Heart left ventricle (tissue), 16 donors: ENCODE measurements around the gene CKS1B. TPM values are rescaled to one million over a fixed set of nuclear protein-coding genes. Genes with fewer than 3 reads are reported as not detected.

Experiments used
- ATAC-seq, 4 donors: fragments of 200-7000 bp; cut with Tn5 transposase; one replicate each; pipeline ENCODE4 v1.9.1; 2020 to 2022; ENCODE audit warnings: moderate library complexity in 4 of 4, mild to moderate bottlenecking in 3 of 4, moderate number of reproducible peaks in 1 of 4
- DNase-seq, 5 donors: peaks; one replicate each; pipeline ENCODE4 v3.0.0-alpha.2; 2020
- H3K27ac ChIP-seq, 12 donors: fragments of 200-600 bp; sonication (generic) in 4 of 12; one replicate each; pipeline versions ENCODE4 v1.5.0 to v1.8.0; 2016 to 2022; ENCODE audit warnings: mild to moderate bottlenecking in 2 of 12
- H3K27me3 ChIP-seq, 9 donors: fragments of 200-600 bp; sonication (generic) in 2 of 9; one replicate each; pipeline versions ENCODE4 v1.5.1 to v1.8.0; 2016 to 2022; ENCODE audit warnings: mild to moderate bottlenecking in 3 of 9
- H3K36me3 ChIP-seq, 9 donors: fragments of 200-600 bp; sonication (generic) in 2 of 9; one replicate each; pipeline versions ENCODE4 v1.5.0 to v1.8.0; 2018 to 2022; ENCODE audit warnings: mild to moderate bottlenecking in 2 of 9
- H3K4me1 ChIP-seq, 12 donors: fragments of 200-600 bp; sonication (generic) in 4 of 12; one replicate each; pipeline versions ENCODE4 v1.5.0 to v1.8.0; 2016 to 2022; ENCODE audit warnings: mild to moderate bottlenecking in 3 of 12
- H3K4me3 ChIP-seq, 12 donors: fragments of 200-600 bp; sonication (generic) in 4 of 12; one replicate each; pipeline versions ENCODE4 v1.5.0 to v1.8.0; 2017 to 2022; ENCODE audit warnings: mild to moderate bottlenecking in 9 of 12, moderate library complexity in 4 of 12
- H3K9me3 ChIP-seq, 12 donors: fragments of 200-600 bp; sonication (generic) in 4 of 12; one replicate each; pipeline versions ENCODE4 v1.5.0 to v1.8.0; 2016 to 2022; ENCODE audit warnings: mild to moderate bottlenecking in 1 of 12
- CTCF ChIP-seq, 12 donors: fragments of 200-600 bp; sonication (generic) in 4 of 12; IDR thresholded peaks; one replicate each; pipeline versions ENCODE4 v1.5.0 to v1.8.0; 2018 to 2022; ENCODE audit warnings: antibody characterized with exemption in 12 of 12, mild to moderate bottlenecking in 5 of 12
- POLR2A ChIP-seq, 2 donors: fragments of 450-650 bp; IDR thresholded peaks; one replicate each; pipeline ENCODE4 v1.6.1; 2017; ENCODE audit warnings: antibody characterized with exemption in 2 of 2, mild to moderate bottlenecking in 2 of 2, moderate library complexity in 2 of 2
- WGBS, 4 donors: extraction: QIAGEN DNeasy Blood & Tissue Kit in 2 of 4; methylation state at CpG; one replicate each; pipeline versions ENCODE4 v1.1.5 to v1.1.7; 2013 to 2018; 5-methylcytosine and 5-hydroxymethylcytosine counted together
- intact Hi-C, 10 donors: fragments of 100-400 bp; cut with DNase I; formaldehyde crosslinking; loops; one replicate each; pipeline versions ENCODE4 v1.11.1 to v1.14.2; 2022
- polyA plus RNA-seq, 2 donors: library from polyadenylated mRNA; stranded (reverse); fragments of 200-250 nt; gene quantifications; one replicate each; pipeline ENCODE4 v1.2.3, GENCODE V29; 2013
- total RNA-seq, 9 donors: library from RNA; depleted of rRNA in 2 of 9; stranded (reverse); fragments of >200 nt in 2 of 9; fragmentation: NEBNext Ultra II Directional in 3 of 9; extraction: Animal tissue kit (Norgen Biotek cat#: 25700) in 3 of 9; gene quantifications; one replicate each; pipeline versions ENCODE4 v1.1.0 to v1.2.4, GENCODE V29; 2016 to 2023
- donor health status: ischemic (EF 13 %, LVEDD 7.1; RV severe dilation, severe dysfunction).
- donor health status: healthy with polysubstance abuse.
- donor health status: DM: no; HTN: yes; CAD: no.
- donor health status: DM: no; HTN: no; CAD: no.
- donor health status: ischemic (EF 25% LVEDD 6.9; RV normal size, moderate dysfunction).
- donor health status: ischemic (EF 25% LVEDD 5.7; RV mildly dilated, moderate dysfunction).
- donor health status: healthy.
- donor health status: DM: yes; HTN: yes; CAD: no.
- donor health status: ischemic (EF 35%, LVEDD 5.7; RV mildly dilated, moderate dysfunction).
- donor health status: nonischemic (EF 11% LVEDD 7.7; RV severe dilation, severe dysfunction).
- donor health status: DM: yes; HTN: yes; CAD: no.
- donor health status: PGD.
- donor health status: ischemic (EF 29% LVEDD 5.4; RV normal size, mild dysfunction).
- donor health status: nonischemic (EF 23%, LVEDD 6.1; RV moderate dilation, normal function).

CKS1B gene
- total and polyA plus RNA-seq, 11 donors, result 6.8 to 48.9 (median 16.7) TPM

- peaks cover 0 to 22% (median 0%) of the 10 kb centered on the region in 12 donors for H3K4me1 ChIP-seq
- H3K9me3 ChIP-seq, result no peaks in the 10 kb centered on the region
- TF ChIP-seq CTCF (IDR thresholded peaks at IDR 0.05), result no peak
- no peak for TF ChIP-seq POLR2A (IDR thresholded peaks at IDR 0.05)
- no peak overlapping the region for H3K27ac ChIP-seq
- WGBS, 4 donors, result 87 to 95% (median 89%) methylated on average over 13 to 14 of the region's 14 CpGs
- intact Hi-C loops, result no loop called here
- DNase-seq (peak in 1 of 5 donors; percentile 20), ATAC-seq (peak in 1 of 4 donors; percentile 9)
- no peaks in the 10 kb centered on the region for H3K27me3 ChIP-seq
- H3K4me3 ChIP-seq, result no peak overlapping the region
- peaks cover 0 to 49% (median 34%) of the 10 kb centered on the region in 9 donors for H3K36me3 ChIP-seq
Measured at GRCh38 chr1:154992721-154993571, 18.5 kb downstream of the CKS1B start.

GRCh38 chr1:154993572-154994268, 19.2 kb downstream of the CKS1B start, which contains the start of gene LENEP:
Gene LENEP (plus strand): TSS chr1:154993586. CDS start chr1:154993608, 22 bp downstream.
- no peaks in the 10 kb centered on the region for H3K9me3 ChIP-seq
- no peak for TF ChIP-seq POLR2A (IDR thresholded peaks at IDR 0.05)
- no peak for TF ChIP-seq CTCF (IDR thresholded peaks at IDR 0.05)
- no peak within 1 kb of the TSS for H3K27ac ChIP-seq
- DNase-seq (peak in 1 of 5 donors; percentile 28), ATAC-seq (no peak)
- H3K4me3 ChIP-seq, result no peak within 1 kb of the TSS
- H3K27me3 ChIP-seq, result no peaks in the 10 kb centered on the region
- WGBS, 4 donors, result 41 to 90% (median 68%) methylated on average over 4 to 8 of the region's 8 CpGs
- peaks cover 0 to 29% (median under 1%) of the 10 kb centered on the region in 12 donors for H3K4me1 ChIP-seq
- intact Hi-C loops, result no loop called here
- H3K36me3 ChIP-seq, result peaks cover 0 to 41% (median 26%) of the 10 kb centered on the region in 9 donors

GRCh38 chr1:154994269-154994587, 19.7 kb downstream of the CKS1B start:
- H3K27me3 ChIP-seq, result no peaks in the 10 kb centered on the region
- H3K36me3 ChIP-seq, result peaks cover 0 to 36% (median 22%) of the 10 kb centered on the region in 9 donors
- 58 to 85% (median 65%) methylated on average over 1 of the region's 1 CpG for WGBS, 4 donors
- H3K9me3 ChIP-seq, result no peaks in the 10 kb centered on the region
- TF ChIP-seq POLR2A (IDR thresholded peaks at IDR 0.05), result no peak
- no peak overlapping the region for H3K27ac ChIP-seq
- intact Hi-C loops, result no loop called here
- DNase-seq, result no peak
- H3K4me3 ChIP-seq, result no peak overlapping the region
- ATAC-seq, result no peak
- peaks cover 0 to 34% (median 6%) of the 10 kb centered on the region in 12 donors for H3K4me1 ChIP-seq

GRCh38 chr1:154994591-154994990, 20.1 kb downstream of the CKS1B start:
- no peak overlapping the region for H3K27ac ChIP-seq
- ATAC-seq, result no peak
- 62 to 84% (median 70%) methylated on average over 3 of the region's 3 CpGs for whole genome bisulfite sequencing, 4 donors
- intact Hi-C loops, result no loop called here
- H3K27me3 ChIP-seq, result no peaks in the 10 kb centered on the region
- no peak overlapping the region for H3K4me3 ChIP-seq
- DNase-seq, result no peak
- no peaks in the 10 kb centered on the region for H3K9me3 ChIP-seq
- H3K4me1 ChIP-seq, result peaks cover 0 to 38% (median 10%) of the 10 kb centered on the region in 12 donors
- peaks cover 0 to 32% (median 19%) of the 10 kb centered on the region in 9 donors for H3K36me3 ChIP-seq
- TF ChIP-seq CTCF (IDR thresholded peaks at IDR 0.05), result no peak
- TF ChIP-seq POLR2A (IDR thresholded peaks at IDR 0.05), result no peak
